BE2C (cell line): Measurements from ENCODE around the gene CDH10.

Experiments used
- DNase-seq: peaks from one replicate; pipeline ENCODE4 v3.0.0-alpha.2; 2020
- H3K27me3 ChIP-seq: fragments of 250-450 bp; sonication (Bioruptor Pico); 2 replicates; pipeline ENCODE4 v1.5.1; 2020; ENCODE audit warnings: mild to moderate bottlenecking
- H3K36me3 ChIP-seq: fragments of 250-450 bp; sonication (Bioruptor Pico); 2 replicates; pipeline ENCODE4 v1.5.1; 2020; ENCODE audit warnings: mild to moderate bottlenecking
- H3K4me1 ChIP-seq: fragments of 250-450 bp; sonication (Bioruptor Pico); 2 replicates; pipeline ENCODE4 v1.5.1; 2020
- H3K4me3 ChIP-seq: 2 replicates; pipeline ENCODE4 v1.5.1; 2011; ENCODE audit warnings: low read depth, low read length
- H3K9me3 ChIP-seq: fragments of 250-450 bp; sonication (Bioruptor Pico); 2 replicates; pipeline ENCODE4 v1.5.1; 2020
- TF ChIP-seq, protein P1 (sequence below): IDR thresholded peaks from 2 replicates; pipeline ENCODE4 v1.5.1; 2012; ENCODE audit warnings: mild to moderate bottlenecking, low read depth, low read length

CDH10 gene

DNA sequence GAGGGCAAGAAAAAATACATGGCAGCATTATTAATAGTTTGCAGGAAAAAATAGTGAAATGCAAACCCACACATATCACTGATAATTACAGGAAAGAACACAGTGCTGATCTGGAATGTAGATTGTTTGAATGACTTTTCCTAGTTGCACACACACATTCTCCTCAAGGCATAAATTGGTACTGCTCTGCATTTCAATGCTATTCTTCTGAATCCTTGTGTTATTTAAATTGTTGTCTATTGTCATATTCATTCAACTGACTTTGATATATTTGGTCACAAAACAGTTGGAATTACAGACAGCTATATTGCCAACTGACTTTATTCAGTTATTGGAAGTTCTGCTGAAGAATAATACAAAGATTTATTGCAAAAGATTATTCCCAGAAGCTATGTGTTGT is 139.5 kb downstream of the CDH10 start:
- Histone ChIP-seq H3K4me1 (no peaks in the 10 kb centered on the region; the same call in none of the 2 replicates), H3K27me3 (no peaks in the 10 kb centered on the region), H3K36me3 (no peaks in the 10 kb centered on the region), H3K9me3 (no peaks in the 10 kb centered on the region), H3K4me3 (no peak overlapping the region)
- no peak for DNase-seq
- TF ChIP-seq, protein P1, sequence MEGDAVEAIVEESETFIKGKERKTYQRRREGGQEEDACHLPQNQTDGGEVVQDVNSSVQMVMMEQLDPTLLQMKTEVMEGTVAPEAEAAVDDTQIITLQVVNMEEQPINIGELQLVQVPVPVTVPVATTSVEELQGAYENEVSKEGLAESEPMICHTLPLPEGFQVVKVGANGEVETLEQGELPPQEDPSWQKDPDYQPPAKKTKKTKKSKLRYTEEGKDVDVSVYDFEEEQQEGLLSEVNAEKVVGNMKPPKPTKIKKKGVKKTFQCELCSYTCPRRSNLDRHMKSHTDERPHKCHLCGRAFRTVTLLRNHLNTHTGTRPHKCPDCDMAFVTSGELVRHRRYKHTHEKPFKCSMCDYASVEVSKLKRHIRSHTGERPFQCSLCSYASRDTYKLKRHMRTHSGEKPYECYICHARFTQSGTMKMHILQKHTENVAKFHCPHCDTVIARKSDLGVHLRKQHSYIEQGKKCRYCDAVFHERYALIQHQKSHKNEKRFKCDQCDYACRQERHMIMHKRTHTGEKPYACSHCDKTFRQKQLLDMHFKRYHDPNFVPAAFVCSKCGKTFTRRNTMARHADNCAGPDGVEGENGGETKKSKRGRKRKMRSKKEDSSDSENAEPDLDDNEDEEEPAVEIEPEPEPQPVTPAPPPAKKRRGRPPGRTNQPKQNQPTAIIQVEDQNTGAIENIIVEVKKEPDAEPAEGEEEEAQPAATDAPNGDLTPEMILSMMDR: no peak

DNA sequence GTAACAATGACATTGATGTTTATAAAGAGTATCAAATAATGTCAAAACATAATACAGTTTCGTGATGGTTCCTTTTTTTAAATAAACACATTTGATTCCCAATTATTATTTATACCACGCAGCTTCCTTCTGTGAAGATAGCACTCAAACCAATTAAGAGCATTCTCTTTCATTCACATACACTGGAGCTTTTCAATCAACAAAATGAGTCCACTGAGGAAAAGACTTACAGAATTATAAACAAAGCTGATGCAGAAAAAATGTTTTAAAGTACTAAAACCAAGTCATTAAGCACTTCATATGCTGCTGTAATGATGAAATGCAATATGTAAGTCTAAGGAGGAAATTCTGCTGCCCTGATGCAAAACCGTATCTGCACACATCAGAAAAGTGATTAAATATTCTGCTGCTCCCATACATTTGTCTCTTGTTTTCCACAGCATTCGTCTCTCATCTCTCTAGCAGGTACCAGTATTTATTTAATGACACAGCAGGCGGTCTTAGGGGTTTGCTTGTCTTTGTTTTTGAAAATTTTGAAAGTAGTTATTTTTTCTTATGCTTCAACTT is 147.1 kb downstream of the CDH10 start:
- H3K36me3 ChIP-seq: no peaks in the 10 kb centered on the region
- no peaks in the 10 kb centered on the region for H3K9me3 ChIP-seq
- H3K4me3 ChIP-seq: no peak overlapping the region
- H3K4me1 ChIP-seq: no peaks in the 10 kb centered on the region
- TF ChIP-seq, protein P1: no peak
- no peak for DNase-seq
- H3K27me3 ChIP-seq: no peaks in the 10 kb centered on the region

DNA sequence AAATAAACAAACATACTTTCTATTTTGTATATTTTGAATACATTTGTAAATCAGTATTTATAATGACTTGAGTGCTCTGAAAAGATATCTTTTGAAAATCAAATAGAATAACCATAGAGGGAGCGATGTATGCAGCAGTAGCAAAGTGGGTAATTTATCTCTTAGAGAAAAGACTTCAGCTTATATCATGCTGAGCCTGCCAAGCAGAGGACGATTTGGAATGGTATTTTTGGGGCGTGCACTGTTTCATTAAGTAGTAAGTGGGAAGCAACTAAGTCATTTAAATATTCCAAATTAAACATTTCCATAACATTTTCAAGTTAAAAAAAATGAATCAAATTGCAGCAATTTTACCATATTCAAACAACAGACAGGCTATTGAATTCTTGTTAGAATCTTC is 147.6 kb downstream of the CDH10 start:
- no peak for DNase-seq
- TF ChIP-seq, protein P1: no peak
- no peak overlapping the region for H3K4me3 ChIP-seq

DNA sequence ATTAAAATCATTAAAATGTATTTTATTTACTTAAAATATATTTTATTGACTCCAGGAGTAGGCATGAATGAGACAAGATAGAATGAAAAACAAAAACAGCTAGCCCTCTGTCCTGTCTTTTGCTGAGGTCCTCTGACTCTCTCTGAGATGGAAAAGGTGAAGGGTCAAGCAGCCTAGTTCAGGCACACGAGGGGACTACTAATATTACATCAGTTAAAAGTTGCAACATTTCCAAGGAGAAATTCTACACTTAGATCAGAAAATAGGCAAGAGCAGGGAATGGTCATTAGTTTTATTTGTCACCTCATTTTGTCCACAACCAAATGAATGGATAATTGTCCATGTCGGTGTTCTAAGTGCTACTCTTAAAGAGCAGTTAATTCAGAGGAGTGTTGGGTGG is 148.5 kb downstream of the CDH10 start:
- Histone ChIP-seq H3K9me3 (no peaks in the 10 kb centered on the region), H3K4me1 (no peaks in the 10 kb centered on the region), H3K27me3 (no peaks in the 10 kb centered on the region), H3K4me3 (no peak overlapping the region), H3K36me3 (no peaks in the 10 kb centered on the region)
- DNase-seq: no peak
- TF ChIP-seq, protein P1: no peak

More for the DNA sequence above, 147.6 kb downstream of the CDH10 start:
- Histone ChIP-seq H3K27me3 (no peaks in the 10 kb centered on the region), H3K9me3 (no peaks in the 10 kb centered on the region), H3K36me3 (no peaks in the 10 kb centered on the region), H3K4me1 (no peaks in the 10 kb centered on the region)

DNA sequence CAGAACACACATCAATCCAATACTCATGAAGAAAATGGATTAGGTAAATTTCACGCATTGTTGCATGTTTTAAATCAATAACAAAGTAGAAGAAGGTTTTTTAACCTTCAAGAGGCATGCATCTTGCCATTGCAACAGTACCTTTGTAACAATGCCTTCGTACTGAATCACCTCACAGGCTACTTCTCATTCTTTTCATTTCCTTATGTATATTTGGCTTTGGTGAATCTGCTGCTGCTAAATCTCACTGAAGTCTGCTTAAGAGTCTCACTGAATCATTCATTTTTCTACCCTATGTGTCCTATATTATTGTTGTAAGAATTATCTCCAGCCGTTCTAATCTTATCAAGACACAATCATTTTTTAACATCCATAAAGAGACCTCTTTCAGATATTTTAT is 152.5 kb downstream of the CDH10 start:
- Histone ChIP-seq H3K9me3 (no peaks in the 10 kb centered on the region), H3K36me3 (no peaks in the 10 kb centered on the region), H3K4me1 (no peaks in the 10 kb centered on the region), H3K27me3 (no peaks in the 10 kb centered on the region), H3K4me3 (no peak overlapping the region)
- DNase-seq: no peak
- TF ChIP-seq, protein P1: no peak

DNA sequence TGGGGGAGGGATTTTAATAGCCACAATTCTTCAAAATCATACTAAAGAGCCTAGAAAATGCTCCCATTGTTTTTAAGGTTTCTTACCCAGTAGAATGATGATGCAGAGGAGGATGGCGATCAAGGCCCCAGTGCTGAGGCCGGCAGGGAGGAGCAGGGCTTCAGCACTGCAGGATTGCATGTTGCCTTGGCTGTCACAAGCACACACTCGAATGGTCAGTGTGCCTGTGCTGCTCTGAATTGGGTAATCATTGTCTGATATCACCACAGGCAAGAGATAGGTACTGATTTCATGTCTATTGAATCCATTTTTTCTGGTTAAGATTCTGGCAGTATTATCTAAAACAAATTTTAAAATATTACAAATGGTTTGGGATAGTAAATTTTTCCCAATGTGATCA is 153.3 kb downstream of the CDH10 start:
- Histone ChIP-seq H3K9me3 (no peaks in the 10 kb centered on the region), H3K36me3 (no peaks in the 10 kb centered on the region), H3K27me3 (no peaks in the 10 kb centered on the region), H3K4me3 (no peak overlapping the region), H3K4me1 (no peaks in the 10 kb centered on the region)
- TF ChIP-seq, protein P1: no peak
- no peak for DNase-seq
